ENCODE results near the gene GSTA2.
"Not testable (repeated sequence)": the region's sequence is repeated elsewhere in the genome, so short reads cannot be mapped to it uniquely, and the experiment has no call there.

- TF ChIP-seq, protein P1, sequence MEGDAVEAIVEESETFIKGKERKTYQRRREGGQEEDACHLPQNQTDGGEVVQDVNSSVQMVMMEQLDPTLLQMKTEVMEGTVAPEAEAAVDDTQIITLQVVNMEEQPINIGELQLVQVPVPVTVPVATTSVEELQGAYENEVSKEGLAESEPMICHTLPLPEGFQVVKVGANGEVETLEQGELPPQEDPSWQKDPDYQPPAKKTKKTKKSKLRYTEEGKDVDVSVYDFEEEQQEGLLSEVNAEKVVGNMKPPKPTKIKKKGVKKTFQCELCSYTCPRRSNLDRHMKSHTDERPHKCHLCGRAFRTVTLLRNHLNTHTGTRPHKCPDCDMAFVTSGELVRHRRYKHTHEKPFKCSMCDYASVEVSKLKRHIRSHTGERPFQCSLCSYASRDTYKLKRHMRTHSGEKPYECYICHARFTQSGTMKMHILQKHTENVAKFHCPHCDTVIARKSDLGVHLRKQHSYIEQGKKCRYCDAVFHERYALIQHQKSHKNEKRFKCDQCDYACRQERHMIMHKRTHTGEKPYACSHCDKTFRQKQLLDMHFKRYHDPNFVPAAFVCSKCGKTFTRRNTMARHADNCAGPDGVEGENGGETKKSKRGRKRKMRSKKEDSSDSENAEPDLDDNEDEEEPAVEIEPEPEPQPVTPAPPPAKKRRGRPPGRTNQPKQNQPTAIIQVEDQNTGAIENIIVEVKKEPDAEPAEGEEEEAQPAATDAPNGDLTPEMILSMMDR (IDR thresholded peaks at IDR 0.05) = not testable (repeated sequence)
- not testable (repeated sequence) for TF ChIP-seq POLR2A (IDR thresholded peaks at IDR 0.05)
Measured at GRCh38 chr6:52753137-52753536, 10.1 kb downstream of the GSTA2 start.

Measured in adrenal gland (tissue), 5 donors.